ENCODE data around the gene ATE1. TPM values are rescaled to one million over a fixed set of nuclear protein-coding genes. Genes with fewer than 3 reads are reported as not detected.
"Not testable (repeated sequence)": the region's sequence is repeated elsewhere in the genome, so short reads cannot be mapped to it uniquely, and the experiment has no call there.

ATE1 gene
- total and polyA plus RNA-seq, 10 of the 15 experiments (the other 5 are each of a cell fraction or from before 2014, with no cell fraction given), result 4.3 to 22.7 (median 15.9) TPM

- TF ChIP-seq ZBTB40 (IDR thresholded peaks at IDR 0.05; ENCODE audit: borderline replicate concordance) (no peak), ELK1 (IDR thresholded peaks at IDR 0.05; ENCODE audit: low read depth, low read length) (no peak), USF1 (IDR thresholded peaks at IDR 0.05; ENCODE audit: borderline replicate concordance, extremely low read length, insufficient read depth, low read depth, low read length) (no peak), CUX1 (IDR thresholded peaks at IDR 0.05; ENCODE audit: insufficient replicate concordance, low read depth, low read length) (no peak)
These were observed 7.9 kb upstream of the ATE1 start (continued) for GRCh38 chr10:121935702-121936101.

GRCh38 chr10:121930268-121931085 lies 2.6 kb upstream of the ATE1 start:
- H2AFZ ChIP-seq (ENCODE audit: control insufficient read depth, low read depth, low read length); H3K4me2 ChIP-seq (ENCODE audit: control insufficient read depth, insufficient read depth); H3K36me3 ChIP-seq (ENCODE audit: control insufficient read depth in 2 of 2, insufficient read depth in 2 of 2, low read length in 1 of 2); SMC1A ChIA-PET (ENCODE audit: uncharacterized antibody, unreplicated experiment); FAIRE-seq; intact Hi-C loops (cut with micrococcal nuclease; ENCODE audit: unreplicated experiment); in situ Hi-C loops (cut with MboI); H3K4me1 ChIP-seq (ENCODE audit: control insufficient read depth, insufficient read depth, low read length); H4K20me1 ChIP-seq (ENCODE audit: control insufficient read depth, insufficient read depth); POLR2A ChIA-PET; H3K9ac ChIP-seq (ENCODE audit: control insufficient read depth, insufficient read depth, low read length); ATAC-seq; H3K4me3 ChIP-seq; H3K27me3 ChIP-seq (replicated peaks in 1 of 2; ENCODE audit: control insufficient read depth in 2 of 2, insufficient read depth in 2 of 2, low read length in 1 of 2); H3K9me3 ChIP-seq (replicated peaks; ENCODE audit: control insufficient read depth, insufficient read depth, low read length); H3K27ac ChIP-seq (ENCODE audit: control insufficient read depth, insufficient read depth); RAD21 ChIA-PET (ENCODE audit: unreplicated experiment); BruUV-seq (replicated peaks); DNase-seq (ENCODE audit: low read depth, low spot score): not testable (repeated sequence)
- H3K79me2 ChIP-seq (ENCODE audit: control insufficient read depth, insufficient read depth, low read length), result peaks cover 26% of the 10 kb centered on the region
- WGBS (ENCODE audit: insufficient coverage, insufficient replicate concordance, low lambda C conversion rate, missing lambda C conversion rate), result 89% methylated on average over 11 of the region's 11 CpGs
- CTCF ChIA-PET, result interaction anchor here (0.8 to 1.6 kb wide), 2 partner anchors 29 to 349 kb away, joined by 3 to 5 read pairs; no protein-coding TSS in a partner anchor

Data from GM12878 (cell line).